ENCODE measurements around the gene OR10J1.

GRCh38 chr1:159483501-159483900, 44.0 kb downstream of the OR10J1 start:
- TF ChIP-seq CTCF (IDR thresholded peaks at IDR 0.05) (no peak), ZBTB43 (CRISPR knock-in tag; IDR thresholded peaks at IDR 0.05) (no peak), NR2C2 (CRISPR knock-in tag; IDR thresholded peaks at IDR 0.05) (no peak), ZNF263 (CRISPR knock-in tag; IDR thresholded peaks at IDR 0.05; ENCODE audit: low read depth) (no peak), ZNF671 (CRISPR knock-in tag; IDR thresholded peaks at IDR 0.05) (no peak), ZSCAN18 (CRISPR knock-in tag; IDR thresholded peaks at IDR 0.05) (no peak)

Data from WTC11 (cell line).